ENCODE data around the gene CEBPB.

CEBPB gene

DNA sequence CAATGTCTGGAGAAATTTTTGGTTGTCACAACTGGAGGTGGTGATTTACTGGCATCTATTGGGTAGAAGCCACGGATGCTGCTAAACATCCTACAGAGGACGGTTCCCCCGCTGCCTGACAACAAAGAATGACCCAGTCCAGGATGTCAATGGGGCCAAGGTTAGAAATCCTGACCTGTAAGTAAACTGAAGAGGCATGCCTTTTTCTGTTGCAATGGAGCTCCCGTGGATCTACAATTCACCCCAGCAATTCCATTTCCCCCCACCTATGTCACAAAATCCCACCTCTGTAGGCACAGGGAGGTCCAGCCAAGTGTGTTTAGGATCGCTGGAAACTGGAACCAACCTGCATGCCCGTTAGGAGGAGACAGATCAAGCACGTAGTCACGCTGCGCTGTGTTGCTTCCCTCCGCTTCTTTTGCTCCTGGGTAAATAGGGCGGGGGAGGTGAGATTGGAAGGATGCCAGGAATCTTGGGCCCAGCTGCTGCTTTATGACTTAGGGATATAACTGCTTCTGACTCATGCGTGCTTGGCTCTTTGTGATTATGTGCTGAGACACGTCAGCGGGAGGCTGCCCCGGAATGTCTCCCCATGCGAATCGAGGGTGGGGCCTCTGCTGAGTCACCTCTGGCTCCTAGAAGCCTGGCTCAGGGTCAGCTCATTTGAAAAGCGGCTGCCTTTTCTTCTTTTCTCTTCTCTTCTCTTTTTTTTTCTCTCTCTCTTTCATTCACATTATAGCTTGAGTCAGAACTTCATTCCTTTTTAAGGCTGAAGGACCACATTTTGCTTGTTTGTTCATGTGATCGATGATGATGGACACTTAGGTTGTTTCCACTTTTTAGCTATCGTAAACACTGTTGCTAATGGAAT is 24.7 kb upstream of the CEBPB start:
- peaks cover 49% of the 10 kb centered on the region for H3K4me1 Mint-ChIP-seq
- TF ChIP-seq, protein P1, sequence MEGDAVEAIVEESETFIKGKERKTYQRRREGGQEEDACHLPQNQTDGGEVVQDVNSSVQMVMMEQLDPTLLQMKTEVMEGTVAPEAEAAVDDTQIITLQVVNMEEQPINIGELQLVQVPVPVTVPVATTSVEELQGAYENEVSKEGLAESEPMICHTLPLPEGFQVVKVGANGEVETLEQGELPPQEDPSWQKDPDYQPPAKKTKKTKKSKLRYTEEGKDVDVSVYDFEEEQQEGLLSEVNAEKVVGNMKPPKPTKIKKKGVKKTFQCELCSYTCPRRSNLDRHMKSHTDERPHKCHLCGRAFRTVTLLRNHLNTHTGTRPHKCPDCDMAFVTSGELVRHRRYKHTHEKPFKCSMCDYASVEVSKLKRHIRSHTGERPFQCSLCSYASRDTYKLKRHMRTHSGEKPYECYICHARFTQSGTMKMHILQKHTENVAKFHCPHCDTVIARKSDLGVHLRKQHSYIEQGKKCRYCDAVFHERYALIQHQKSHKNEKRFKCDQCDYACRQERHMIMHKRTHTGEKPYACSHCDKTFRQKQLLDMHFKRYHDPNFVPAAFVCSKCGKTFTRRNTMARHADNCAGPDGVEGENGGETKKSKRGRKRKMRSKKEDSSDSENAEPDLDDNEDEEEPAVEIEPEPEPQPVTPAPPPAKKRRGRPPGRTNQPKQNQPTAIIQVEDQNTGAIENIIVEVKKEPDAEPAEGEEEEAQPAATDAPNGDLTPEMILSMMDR (IDR thresholded peaks at IDR 0.05) = no peak
- H3K27ac Mint-ChIP-seq = peak overlapping the region; percentile 98

DNA sequence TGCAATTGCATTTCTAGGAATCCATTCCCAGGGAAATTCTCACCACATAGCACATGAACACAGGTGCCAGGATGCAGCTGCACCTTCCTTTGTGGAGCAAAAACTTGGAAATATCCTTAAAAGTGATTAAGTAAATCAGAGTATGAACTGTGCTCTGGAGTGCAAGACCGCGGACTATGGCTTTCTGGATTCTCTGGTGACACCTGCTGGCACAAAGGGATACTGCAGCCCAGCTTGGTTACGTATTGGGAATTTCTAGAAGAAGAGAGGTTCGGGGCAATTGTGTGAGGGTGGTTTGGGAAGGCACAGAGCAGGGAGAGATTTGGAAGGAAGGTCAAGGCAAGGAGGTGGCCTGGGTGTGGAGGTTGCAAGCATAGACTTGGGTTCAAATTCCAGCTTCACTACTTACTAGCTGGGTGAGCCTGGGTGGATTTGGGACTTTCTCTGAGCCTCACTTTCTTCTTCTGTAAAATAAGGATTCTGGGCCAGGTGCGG is 21.3 kb upstream of the CEBPB start:
- peak; percentile 80 for DNase-seq
- TF ChIP-seq, protein P1 (IDR thresholded peaks at IDR 0.05) = peak; percentile 87
- H3K36me3 Mint-ChIP-seq (ENCODE audit: low read depth) = peaks cover 6% of the 10 kb centered on the region
- H3K27me3 Mint-ChIP-seq (ENCODE audit: low read depth, poor library complexity) = peaks cover 10% of the 10 kb centered on the region
- H3K9me3 Mint-ChIP-seq = peaks cover 5% of the 10 kb centered on the region
- H3K27ac Mint-ChIP-seq = no peak overlapping the region
- no peak overlapping the region for H3K4me3 Mint-ChIP-seq
- H3K4me1 Mint-ChIP-seq = peaks cover 58% of the 10 kb centered on the region

More for the DNA sequence above, 24.7 kb upstream of the CEBPB start:
- Mint-ChIP-seq H3K27me3 (ENCODE audit: low read depth, poor library complexity) (peaks cover 7% of the 10 kb centered on the region), H3K36me3 (ENCODE audit: low read depth) (peaks cover 6% of the 10 kb centered on the region), H3K9me3 (peaks cover 5% of the 10 kb centered on the region), H3K4me3 (peak overlapping the region; percentile 79)
- peak; percentile 76 for DNase-seq

DNA sequence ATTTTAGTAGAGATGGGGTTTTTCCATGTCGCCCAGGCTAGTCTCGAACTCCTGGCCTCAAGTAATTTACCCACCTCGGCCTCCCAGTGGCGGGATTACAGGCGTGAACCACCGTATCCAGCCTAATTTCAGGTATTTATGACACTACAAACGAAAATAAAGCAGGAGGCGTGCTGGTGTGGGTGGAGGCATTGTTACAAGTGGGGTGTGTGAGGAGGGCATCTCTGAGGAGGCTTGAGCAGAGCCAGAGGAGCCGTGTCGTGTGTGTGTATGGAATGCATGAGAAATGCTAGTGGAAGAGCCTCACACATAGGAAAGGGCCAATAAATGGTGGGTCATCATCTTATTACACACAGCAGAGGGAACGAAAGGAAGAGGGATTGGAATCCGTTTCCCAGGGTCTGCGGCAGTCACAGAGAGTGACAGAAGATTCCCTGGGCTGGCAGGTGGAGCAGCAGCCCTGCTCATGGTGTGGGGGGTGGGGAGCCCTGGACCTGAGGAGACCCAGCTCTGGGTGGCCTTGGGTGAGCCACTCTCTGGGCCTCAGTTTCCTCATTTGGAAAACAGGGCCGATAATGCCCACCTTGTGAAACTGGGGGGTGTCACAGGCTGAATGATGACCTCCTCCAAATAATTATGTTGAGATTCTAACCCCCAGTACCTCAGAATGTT is 19.9 kb upstream of the CEBPB start:
- TF ChIP-seq, protein P1 (IDR thresholded peaks at IDR 0.05) = no peak
- Mint-ChIP-seq H3K4me1 (peaks cover 53% of the 10 kb centered on the region), H3K36me3 (ENCODE audit: low read depth) (peaks cover 6% of the 10 kb centered on the region), H3K4me3 (no peak overlapping the region), H3K9me3 (peaks cover 5% of the 10 kb centered on the region), H3K27ac (peak overlapping the region; percentile 97), H3K27me3 (ENCODE audit: low read depth, poor library complexity) (peaks cover 5% of the 10 kb centered on the region)
- DNase-seq = no peak

DNA sequence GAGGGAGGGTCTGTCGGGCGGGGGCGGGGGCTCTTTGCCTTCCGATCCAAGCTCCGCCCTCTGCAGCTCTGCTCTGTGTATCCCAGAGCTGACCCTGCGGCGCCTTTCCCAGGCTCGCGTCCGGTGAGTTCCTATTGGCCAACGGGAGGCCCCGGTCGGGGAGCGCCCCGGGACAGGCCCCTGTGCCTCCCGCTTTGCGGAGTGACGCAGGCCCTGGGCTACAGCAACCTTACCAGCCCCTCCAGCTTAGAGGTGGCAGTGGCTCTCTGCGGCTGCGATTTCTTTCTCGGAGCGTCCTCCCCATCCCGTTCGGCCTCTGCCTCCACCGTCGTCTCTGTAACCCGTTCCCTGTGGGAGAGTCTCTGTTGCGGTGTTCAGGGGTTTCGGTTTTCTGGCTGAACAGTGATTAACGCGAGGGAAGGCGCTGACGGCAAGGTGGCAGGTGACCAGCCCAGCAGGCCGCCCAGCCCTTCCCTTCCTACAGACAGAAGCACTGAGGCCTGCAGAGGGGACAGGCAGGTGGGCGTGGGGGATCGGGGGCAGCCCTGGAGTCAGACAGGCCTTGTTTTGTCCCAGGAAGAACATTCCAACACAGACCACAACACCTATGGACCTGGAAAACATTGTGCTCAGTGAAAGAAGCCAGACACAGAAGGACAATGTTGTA is 18.1 kb upstream of the CEBPB start:
- peak overlapping the region; percentile 75 for H3K4me3 Mint-ChIP-seq
- peak; percentile 89 for DNase-seq
- peaks cover 38% of the 10 kb centered on the region for H3K4me1 Mint-ChIP-seq
- H3K27me3 Mint-ChIP-seq (ENCODE audit: low read depth, poor library complexity) = peaks cover 5% of the 10 kb centered on the region
- TF ChIP-seq, protein P1 (IDR thresholded peaks at IDR 0.05) = no peak
- peaks cover 5% of the 10 kb centered on the region for H3K9me3 Mint-ChIP-seq
- peak overlapping the region; percentile 91 for H3K27ac Mint-ChIP-seq
- peaks cover 6% of the 10 kb centered on the region for H3K36me3 Mint-ChIP-seq (ENCODE audit: low read depth)

DNA sequence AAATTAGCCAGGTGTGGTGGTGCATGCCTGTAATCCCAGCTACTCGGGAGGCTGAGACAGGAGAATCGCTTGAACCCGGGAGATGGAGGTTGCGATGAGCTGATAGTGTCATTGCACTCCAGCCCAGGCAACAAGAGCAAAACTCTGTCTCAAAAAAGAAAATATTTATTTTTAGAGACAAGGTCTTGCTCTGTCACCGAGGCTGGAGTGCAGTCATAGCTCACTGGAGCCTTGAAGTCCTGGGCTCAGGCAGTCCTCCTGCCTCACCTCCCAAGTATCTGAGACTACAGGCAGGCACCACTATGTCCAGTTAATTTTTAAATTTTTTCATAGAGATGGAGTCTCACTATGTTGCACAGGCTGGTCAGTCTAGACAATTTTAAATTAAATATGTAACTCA is 16.2 kb upstream of the CEBPB start:
- DNase-seq = no peak
- no peak overlapping the region for H3K4me3 Mint-ChIP-seq
- H3K36me3 Mint-ChIP-seq (ENCODE audit: low read depth) = peaks cover 2% of the 10 kb centered on the region
- peaks cover 41% of the 10 kb centered on the region for H3K4me1 Mint-ChIP-seq
- H3K27me3 Mint-ChIP-seq (ENCODE audit: low read depth, poor library complexity) = peaks cover 5% of the 10 kb centered on the region
- no peak overlapping the region for H3K27ac Mint-ChIP-seq
- TF ChIP-seq, protein P1 (IDR thresholded peaks at IDR 0.05) = no peak
- H3K9me3 Mint-ChIP-seq = peaks cover 2% of the 10 kb centered on the region
